Kidney epithelial cell (primary cell): ENCODE measurements around the gene NCAM1. TPM values are rescaled to one million over a fixed set of nuclear protein-coding genes. Genes with fewer than 3 reads are reported as not detected.

Experiments used
- DNase-seq: peaks from one replicate; pipeline ENCODE4 v3.0.0-alpha.2; 2010; ENCODE audit warnings: low read depth
- H3K27me3 ChIP-seq: 2 replicates; pipeline ENCODE4 v1.6.0; 2011; ENCODE audit warnings: low read length; ENCODE audit not compliant: control insufficient read depth, insufficient read depth
- H3K36me3 ChIP-seq: 2 replicates; pipeline ENCODE4 v1.5.1; 2011; ENCODE audit warnings: low read length; ENCODE audit not compliant: control insufficient read depth, insufficient read depth
- H3K4me3 ChIP-seq: 2 replicates; pipeline ENCODE4 v1.5.1; 2011; ENCODE audit warnings: low read depth, mild to moderate bottlenecking, control low read depth, low read length
- CTCF ChIP-seq: IDR thresholded peaks from 2 replicates; pipeline ENCODE4 v1.5.1; 2011; ENCODE audit warnings: mild to moderate bottlenecking, moderate library complexity, low read length, control low read depth, inconsistent platforms; ENCODE audit not compliant: insufficient read depth, poor library complexity, severe bottlenecking
- total RNA-seq: library from RNA; depleted of rRNA; stranded (reverse); fragments of >200 nt; gene quantifications from 2 replicates; pipeline ENCODE4 v1.2.3, GENCODE V29; 2015

The NCAM1 gene
- total RNA-seq, 1 donor from 2014 or later = 16.5 TPM

- no peak for DNase-seq
- Histone ChIP-seq H3K4me3 (no peak overlapping the region), H3K36me3 (no peaks in the 10 kb centered on the region), H3K27me3 (no peaks in the 10 kb centered on the region)
- TF ChIP-seq CTCF = no peak
Observed at GRCh38 chr11:113316256-113316655, 355.0 kb downstream of the NCAM1 start.

- no peaks in the 10 kb centered on the region for H3K27me3 ChIP-seq
- H3K36me3 ChIP-seq = no peaks in the 10 kb centered on the region
- no peak overlapping the region for H3K4me3 ChIP-seq
- no peak for TF ChIP-seq CTCF
- no peak for DNase-seq
Observed at GRCh38 chr11:113317339-113317738, 356.1 kb downstream of the NCAM1 start.

GRCh38 chr11:113319085-113319484, 357.9 kb downstream of the NCAM1 start:
- no peak for DNase-seq
- no peak for TF ChIP-seq CTCF
- H3K27me3 ChIP-seq = no peaks in the 10 kb centered on the region
- no peak overlapping the region for H3K4me3 ChIP-seq
- no peaks in the 10 kb centered on the region for H3K36me3 ChIP-seq

GRCh38 chr11:113322158-113322557, 360.9 kb downstream of the NCAM1 start:
- no peak for DNase-seq
- Histone ChIP-seq H3K27me3 (no peaks in the 10 kb centered on the region), H3K36me3 (no peaks in the 10 kb centered on the region), H3K4me3 (no peak overlapping the region)
- no peak for TF ChIP-seq CTCF

GRCh38 chr11:113324250-113324649, 363.0 kb downstream of the NCAM1 start:
- no peaks in the 10 kb centered on the region for H3K36me3 ChIP-seq
- no peak for DNase-seq
- no peak for TF ChIP-seq CTCF
- H3K4me3 ChIP-seq = no peak overlapping the region
- H3K27me3 ChIP-seq = no peaks in the 10 kb centered on the region
